ENCODE measurements around the gene UBE2D2.

UBE2D2 gene

GRCh38 chr5:139647506-139648204 lies 86.5 kb downstream of the UBE2D2 start:
- Histone ChIP-seq H3K27me3 (ENCODE audit: insufficient read depth, poor library complexity, severe bottlenecking) (no peaks in the 10 kb centered on the region), H3K4me3 (replicated peaks; ENCODE audit: insufficient read depth, low read length) (peak overlapping the region; percentile 63), H3K27ac (replicated peaks) (peak overlapping the region; percentile 92; the same call in 1 of the 2 replicates)
- DNase-seq (ENCODE audit: low read depth in 1 of 2, low spot score in 1 of 2) = no peak
- no peak for TF ChIP-seq SPI1 (IDR thresholded peaks at IDR 0.05; ENCODE audit: borderline replicate concordance, low read depth)

GRCh38 chr5:139648205-139649081 lies 87.3 kb downstream of the UBE2D2 start, which contains the start of gene CXXC5:
Gene CXXC5, plus strand, starts transcription at chr5:139648349. Its CDS starts 32,175 bp downstream, at chr5:139680524.
- TF ChIP-seq REST (IDR thresholded peaks at IDR 0.05; ENCODE audit: insufficient replicate concordance, low read depth) (no peak), CTCF (IDR thresholded peaks at IDR 0.05; ENCODE audit: insufficient read depth, low read length) (no peak), GABPA (IDR thresholded peaks at IDR 0.05; ENCODE audit: low read depth) (no peak), POLR2AphosphoS5 (IDR thresholded peaks at IDR 0.05; ENCODE audit: low read depth) (no peak; the same call in 1 of the 2 replicates), SPI1 (IDR thresholded peaks at IDR 0.05; ENCODE audit: borderline replicate concordance, low read depth) (no peak)
- H3K27me3 ChIP-seq (ENCODE audit: insufficient read depth, poor library complexity, severe bottlenecking) = no peaks in the 10 kb centered on the region
- peak in 1 of 2 experiments; percentile 60 for DNase-seq (ENCODE audit: low read depth in 1 of 2, low spot score in 1 of 2)
- peak within 1 kb of the TSS; percentile 92 for H3K27ac ChIP-seq (replicated peaks)
- peak within 1 kb of the TSS; percentile 63 for H3K4me3 ChIP-seq (replicated peaks; ENCODE audit: insufficient read depth, low read length)

- Histone ChIP-seq H3K27me3 (ENCODE audit: insufficient read depth, poor library complexity, severe bottlenecking) (no peaks in the 10 kb centered on the region), H3K27ac (replicated peaks) (peak overlapping the region; percentile 92), H3K4me3 (replicated peaks; ENCODE audit: insufficient read depth, low read length) (peak overlapping the region; percentile 63)
- DNase-seq (ENCODE audit: low read depth in 1 of 2, low spot score in 1 of 2) = peak in 1 of 2 experiments; percentile 53
- TF ChIP-seq GABPA (IDR thresholded peaks at IDR 0.05; ENCODE audit: low read depth) = no peak
- TF ChIP-seq POLR2AphosphoS5 (IDR thresholded peaks at IDR 0.05; ENCODE audit: low read depth) = peak; percentile 25; the same call in 1 of the 2 replicates
- no peak for TF ChIP-seq CTCF (IDR thresholded peaks at IDR 0.05; ENCODE audit: insufficient read depth, low read length)
Observed at GRCh38 chr5:139649082-139649991, 88.2 kb downstream of the UBE2D2 start.

GRCh38 chr5:139650031-139650688 lies 89.0 kb downstream of the UBE2D2 start:
- Histone ChIP-seq H3K27me3 (ENCODE audit: insufficient read depth, poor library complexity, severe bottlenecking) (no peaks in the 10 kb centered on the region), H3K4me3 (replicated peaks; ENCODE audit: insufficient read depth, low read length) (peak overlapping the region; percentile 63), H3K27ac (replicated peaks) (peak overlapping the region; percentile 92)
- DNase-seq (ENCODE audit: low read depth in 1 of 2, low spot score in 1 of 2) = no peak
- TF ChIP-seq REST (IDR thresholded peaks at IDR 0.05; ENCODE audit: insufficient replicate concordance, low read depth) (no peak), GABPA (IDR thresholded peaks at IDR 0.05; ENCODE audit: low read depth) (no peak), POLR2AphosphoS5 (IDR thresholded peaks at IDR 0.05; ENCODE audit: low read depth) (no peak), SPI1 (IDR thresholded peaks at IDR 0.05; ENCODE audit: borderline replicate concordance, low read depth) (no peak), CTCF (IDR thresholded peaks at IDR 0.05; ENCODE audit: insufficient read depth, low read length) (no peak)

Measured in HL-60 (cell line).